Measurements from ENCODE around the gene ANKRD12. TPM values are rescaled to one million over a fixed set of nuclear protein-coding genes. Genes with fewer than 3 reads are reported as not detected.

The ANKRD12 gene
- total and polyA plus RNA-seq, 4 donors: 2.7 to 59.7 (median 17.3) TPM

DNA sequence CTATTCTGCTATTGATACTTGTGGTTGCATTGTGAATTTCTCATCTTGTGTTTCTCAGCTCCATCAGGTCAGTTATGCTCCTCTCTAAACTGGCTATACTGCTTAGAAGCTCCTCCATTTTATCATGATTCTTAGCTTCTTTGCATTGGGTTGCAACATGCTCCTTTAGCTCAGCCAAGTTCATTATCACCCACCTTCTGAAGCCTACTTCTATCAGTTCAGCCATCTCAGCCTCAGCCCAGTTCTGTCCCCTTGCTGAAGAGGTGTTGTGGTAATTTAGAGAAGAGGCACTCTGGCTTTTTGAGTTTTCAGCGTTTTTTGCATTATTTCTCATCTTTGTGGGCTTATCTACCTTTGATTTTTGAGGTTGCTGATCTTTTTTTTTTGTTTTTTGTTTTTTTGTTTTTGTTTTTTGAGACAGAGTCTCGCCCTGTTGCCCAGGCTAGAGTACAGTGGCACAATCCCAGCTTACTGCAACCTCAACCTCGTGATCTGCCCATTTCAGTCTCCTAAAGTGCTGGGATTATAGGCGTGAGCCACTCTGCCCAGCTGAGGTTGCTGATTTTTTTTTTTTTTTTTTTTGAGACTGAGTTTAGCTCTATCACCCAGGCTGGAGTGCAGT, 36.0 kb downstream of the ANKRD12 start (continued):
- TF ChIP-seq REST (IDR thresholded peaks at IDR 0.05): no peak
- TF ChIP-seq, protein P1, sequence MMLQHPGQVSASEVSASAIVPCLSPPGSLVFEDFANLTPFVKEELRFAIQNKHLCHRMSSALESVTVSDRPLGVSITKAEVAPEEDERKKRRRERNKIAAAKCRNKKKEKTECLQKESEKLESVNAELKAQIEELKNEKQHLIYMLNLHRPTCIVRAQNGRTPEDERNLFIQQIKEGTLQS (IDR thresholded peaks at IDR 0.05): no peak
- no peak for TF ChIP-seq ZBTB33 (IDR thresholded peaks at IDR 0.05)
- TF ChIP-seq EGR1 (IDR thresholded peaks at IDR 0.05; ENCODE audit: low read depth in 2 of 2): no peak
- TF ChIP-seq JUND (IDR thresholded peaks at IDR 0.05): no peak

DNA sequence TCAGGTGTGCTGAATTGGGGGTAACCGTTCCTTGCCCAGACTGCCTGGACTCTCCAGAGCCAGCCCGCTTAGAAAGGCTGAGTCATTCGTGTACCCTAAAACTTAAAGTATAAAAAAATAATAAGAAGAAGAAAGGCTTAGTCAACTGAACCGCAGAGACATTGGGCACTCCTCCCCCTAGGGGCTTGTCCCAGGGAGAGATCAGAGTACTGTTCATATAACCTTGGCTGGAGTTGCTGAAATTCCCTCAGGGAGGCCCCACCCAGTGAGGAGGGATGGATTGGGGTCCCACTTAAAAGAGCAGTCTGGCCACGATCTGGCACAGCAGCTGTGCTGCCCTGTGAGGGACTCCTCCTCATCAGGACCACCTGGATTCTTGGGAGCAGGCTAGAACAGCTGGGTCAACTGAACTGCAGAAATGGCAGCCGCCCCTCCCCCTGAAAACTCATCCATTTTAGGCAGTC, 37.2 kb downstream of the ANKRD12 start:
- Histone ChIP-seq H3K9me3 (ENCODE audit: control insufficient read depth in 4 of 4, low read length in 3 of 4) (no peaks in the 10 kb centered on the region), H3K4me1 (ENCODE audit: control insufficient read depth in 4 of 4, insufficient read depth in 4 of 4, low read length in 3 of 4) (peaks cover 0 to 5% (median 0%) of the 10 kb centered on the region in 4 donors), H3K27ac (ENCODE audit: low read depth in 1 of 2, low read length in 2 of 2) (no peak overlapping the region), H3K9ac (ENCODE audit: low read depth in 1 of 2, low read length in 2 of 2) (no peak overlapping the region), H3K36me3 (ENCODE audit: control insufficient read depth in 4 of 4, insufficient read depth in 3 of 4, low read depth in 1 of 4, low read length in 3 of 4) (peaks cover 0 to 5% (median 1%) of the 10 kb centered on the region in 4 donors), H3K4me3 (ENCODE audit: low read depth in 1 of 3, low read length in 3 of 3) (no peak overlapping the region), H3K27me3 (ENCODE audit: control insufficient read depth in 4 of 4, insufficient read depth in 4 of 4, low read length in 3 of 4) (no peaks in the 10 kb centered on the region)
- no peak for DNase-seq (ENCODE audit: low spot score)
- WGBS: 92% methylated on average over 6 of the region's 6 CpGs
- TF ChIP-seq HNF4G (IDR thresholded peaks at IDR 0.05) (no peak), FOXA2 (IDR thresholded peaks at IDR 0.05) (no peak), TAF1 (conservative IDR thresholded peaks at IDR 0.05) (no peak), HNF4A (conservative IDR thresholded peaks at IDR 0.05) (no peak), RXRA (IDR thresholded peaks at IDR 0.05) (no peak), REST (IDR thresholded peaks at IDR 0.05) (no peak), EGR1 (IDR thresholded peaks at IDR 0.05; ENCODE audit: low read depth in 2 of 2) (no peak), ZBTB33 (IDR thresholded peaks at IDR 0.05) (no peak), SP1 (IDR thresholded peaks at IDR 0.05) (no peak), YY1 (IDR thresholded peaks at IDR 0.05) (no peak)
- TF ChIP-seq, protein P1 (IDR thresholded peaks at IDR 0.05): no peak

All from liver (tissue), 9 donors.